ENCODE data around the gene EMC8. TPM values are rescaled to one million over a fixed set of nuclear protein-coding genes. Genes with fewer than 3 reads are reported as not detected.

The EMC8 gene
- total and polyA plus RNA-seq, 2 donors (not counting 1 experiment from before 2014, with no cell fraction given): 22.1 to 33.1 TPM

GRCh38 chr16:85847036-85847435, 47.7 kb upstream of the EMC8 start:
- Histone ChIP-seq H3K79me2 (ENCODE audit: control insufficient read depth, insufficient read depth, low read length) (no peaks in the 10 kb centered on the region), H3K27ac (ENCODE audit: low read length in 2 of 2) (no peak overlapping the region), H3K36me3 (replicated peaks in 1 of 2; ENCODE audit: control extremely low read depth in 1 of 2, control insufficient read depth in 1 of 2, extremely low read depth in 1 of 2, insufficient read depth in 2 of 2, low read length in 1 of 2) (no peaks in the 10 kb centered on the region), H3K27me3 (replicated peaks in 1 of 4; ENCODE audit: control extremely low read depth in 1 of 4, control insufficient read depth in 3 of 4, insufficient read depth in 4 of 4, low read length in 3 of 4) (no peaks in the 10 kb centered on the region), H3K4me2 (replicated peaks; ENCODE audit: low read depth, low read length, poor library complexity, severe bottlenecking) (no peak overlapping the region), H2AFZ (ENCODE audit: insufficient read depth, low read depth, low read length, poor library complexity, severe bottlenecking) (no peak overlapping the region), H3K9me3 (ENCODE audit: control extremely low read depth in 1 of 3, control insufficient read depth in 2 of 3, insufficient read depth in 1 of 3, low read length in 2 of 3) (peaks cover 0 to 4% (median 0%) of the 10 kb centered on the region in 3 donors), H3K9ac (ENCODE audit: low read length) (no peak overlapping the region), H3K4me1 (ENCODE audit: control insufficient read depth in 2 of 2, insufficient read depth in 2 of 2, low read length in 2 of 2) (peaks cover 7 to 12% of the 10 kb centered on the region in 2 donors), H4K20me1 (ENCODE audit: control insufficient read depth, insufficient read depth, low read length, poor library complexity, severe bottlenecking) (no peaks in the 10 kb centered on the region), H3K4me3 (ENCODE audit: control extremely low read depth in 1 of 5, extremely low read depth in 1 of 5, insufficient read depth in 1 of 5, low read depth in 2 of 5, low read length in 4 of 5) (no peak overlapping the region)
- CTCF ChIA-PET: interaction anchor here (1.7 kb wide), 1 partner anchor 26 kb away, joined by 7 read pairs; no protein-coding TSS in a partner anchor
- POLR2A ChIA-PET: interaction anchor here (0.6 kb wide), 1 partner anchor 10 kb away, joined by 3 read pairs; no protein-coding TSS in a partner anchor
- Mint-ChIP-seq H3K4me3 (no peak overlapping the region), H3K9me3 (ENCODE audit: insufficient read depth) (peaks cover 2% of the 10 kb centered on the region), H3K4me1 (peaks cover 21% of the 10 kb centered on the region), H3K27ac (no peak overlapping the region), H3K27me3 (peaks cover 12% of the 10 kb centered on the region)
- intact Hi-C loops (cut with micrococcal nuclease): no loop called here
- ATAC-seq (ENCODE audit: low read depth): no peak
- no peak for TF ChIP-seq CTCF (IDR thresholded peaks at IDR 0.05)
- TF ChIP-seq EZH2 (IDR thresholded peaks at IDR 0.05; ENCODE audit: borderline replicate concordance, insufficient read depth, low read depth, low read length, poor library complexity, severe bottlenecking): no peak
- 80% methylated on average over 10 of the region's 15 CpGs for WGBS (ENCODE audit: insufficient coverage)
- no peak for DNase-seq

- no peak overlapping the region for H3K4me3 ChIP-seq (ENCODE audit: control extremely low read depth in 1 of 5, extremely low read depth in 1 of 5, insufficient read depth in 1 of 5, low read depth in 2 of 5, low read length in 4 of 5)
- no peaks in the 10 kb centered on the region for H3K79me2 ChIP-seq (ENCODE audit: control insufficient read depth, insufficient read depth, low read length)
- intact Hi-C loops (cut with micrococcal nuclease): no loop called here
- CTCF ChIA-PET: interaction anchor here (1.7 kb wide), 1 partner anchor 25 kb away, joined by 7 read pairs; no protein-coding TSS in a partner anchor
- peaks cover 2% of the 10 kb centered on the region for H3K9me3 Mint-ChIP-seq (ENCODE audit: insufficient read depth)
- H3K36me3 ChIP-seq (replicated peaks in 1 of 2; ENCODE audit: control extremely low read depth in 1 of 2, control insufficient read depth in 1 of 2, extremely low read depth in 1 of 2, insufficient read depth in 2 of 2, low read length in 1 of 2): no peaks in the 10 kb centered on the region
- no peaks in the 10 kb centered on the region for H4K20me1 ChIP-seq (ENCODE audit: control insufficient read depth, insufficient read depth, low read length, poor library complexity, severe bottlenecking)
- H3K9ac ChIP-seq (ENCODE audit: low read length): no peak overlapping the region
- no peak for DNase-seq
- no peaks in the 10 kb centered on the region for H3K27me3 ChIP-seq (replicated peaks in 1 of 4; ENCODE audit: control extremely low read depth in 1 of 4, control insufficient read depth in 3 of 4, insufficient read depth in 4 of 4, low read length in 3 of 4)
- no peak overlapping the region for H2AFZ ChIP-seq (ENCODE audit: insufficient read depth, low read depth, low read length, poor library complexity, severe bottlenecking)
- H3K27me3 Mint-ChIP-seq: peaks cover 12% of the 10 kb centered on the region
- H3K4me2 ChIP-seq (replicated peaks; ENCODE audit: low read depth, low read length, poor library complexity, severe bottlenecking): no peak overlapping the region
- peak overlapping the region; percentile 3 for H3K4me3 Mint-ChIP-seq
- peaks cover 7 to 12% of the 10 kb centered on the region in 2 donors for H3K4me1 ChIP-seq (ENCODE audit: control insufficient read depth in 2 of 2, insufficient read depth in 2 of 2, low read length in 2 of 2)
- no peak for ATAC-seq (ENCODE audit: low read depth)
- no peak overlapping the region for H3K27ac ChIP-seq (ENCODE audit: low read length in 2 of 2)
- H3K9me3 ChIP-seq (ENCODE audit: control extremely low read depth in 1 of 3, control insufficient read depth in 2 of 3, insufficient read depth in 1 of 3, low read length in 2 of 3): peaks cover 0 to 4% (median 0%) of the 10 kb centered on the region in 3 donors
- WGBS (ENCODE audit: insufficient coverage): 79% methylated on average over 9 of the region's 9 CpGs
- peak overlapping the region; percentile 16 for H3K27ac Mint-ChIP-seq
- no peak for TF ChIP-seq CTCF (IDR thresholded peaks at IDR 0.05)
- no peak for TF ChIP-seq EZH2 (IDR thresholded peaks at IDR 0.05; ENCODE audit: borderline replicate concordance, insufficient read depth, low read depth, low read length, poor library complexity, severe bottlenecking)
- POLR2A ChIA-PET: interaction anchor here (0.6 kb wide), 1 partner anchor 11 kb away, joined by 3 read pairs; no protein-coding TSS in a partner anchor
- peaks cover 20% of the 10 kb centered on the region for H3K4me1 Mint-ChIP-seq
Observed at GRCh38 chr16:85846461-85846860, 47.1 kb upstream of the EMC8 start.
